GM23338 (cell line): ENCODE results near the gene RALGPS1. TPM values are rescaled to one million over a fixed set of nuclear protein-coding genes. Genes with fewer than 3 reads are reported as not detected.

Experiments used
- ATAC-seq: fragments of 200-7000 bp; cut with Tn5 transposase; 3 replicates; pipeline ENCODE4 v1.9.1; 2020
- DNase-seq: peaks from one replicate; pipeline ENCODE4 v3.0.0-alpha.2; 2015; ENCODE audit warnings: low spot score
- H2AFZ ChIP-seq: fragments of 200-600 bp; sonication (generic); 2 replicates; pipeline ENCODE4 v1.8.0; 2016; ENCODE audit warnings: antibody characterized with exemption, mild to moderate bottlenecking, moderate library complexity
- H3F3A ChIP-seq: fragments of 200-600 bp; sonication (generic); replicated peaks from 2 replicates; pipeline ENCODE4 v1.8.0; 2017; ENCODE audit warnings: antibody characterized with exemption, mixed run types, low read depth
- H3K27ac ChIP-seq: fragments of 200-600 bp; sonication (generic); 2 replicates; pipeline ENCODE4 v1.6.1; 2016; ENCODE audit warnings: low read depth
- H3K27me3 ChIP-seq: fragments of 200-600 bp; sonication (generic); 2 replicates; pipeline ENCODE4 v1.8.0; 2016; ENCODE audit warnings: mild to moderate bottlenecking, mixed run types, moderate library complexity; ENCODE audit not compliant: insufficient read depth
- H3K36me3 ChIP-seq: fragments of 200-600 bp; sonication (generic); 2 replicates; pipeline ENCODE4 v1.8.0; 2016; ENCODE audit warnings: mild to moderate bottlenecking; ENCODE audit not compliant: insufficient read depth
- H3K4me1 ChIP-seq: fragments of 200-600 bp; sonication (generic); 2 replicates; pipeline ENCODE4 v1.8.0; 2016; ENCODE audit warnings: mild to moderate bottlenecking, moderate library complexity; ENCODE audit not compliant: insufficient read depth
- H3K4me2 ChIP-seq: fragments of 200-600 bp; sonication (generic); 2 replicates; pipeline ENCODE4 v1.7.1; 2017; ENCODE audit warnings: mixed run types
- H3K4me3 ChIP-seq: fragments of 200-600 bp; sonication (generic); 2 replicates; pipeline ENCODE4 v1.6.1; 2016; ENCODE audit warnings: mixed run types
- H3K79me2 ChIP-seq: fragments of 200-600 bp; sonication (generic); replicated peaks from 2 replicates; pipeline ENCODE4 v1.8.0; 2017; ENCODE audit warnings: mild to moderate bottlenecking; ENCODE audit not compliant: insufficient read depth
- H3K9me2 ChIP-seq: fragments of 200-600 bp; sonication (generic); 2 replicates; pipeline ENCODE4 v1.8.0; 2017; ENCODE audit not compliant: insufficient read depth
- H4K20me1 ChIP-seq: fragments of 200-600 bp; sonication (generic); replicated peaks from 2 replicates; pipeline ENCODE4 v1.8.0; 2017; ENCODE audit warnings: mild to moderate bottlenecking; ENCODE audit not compliant: insufficient read depth
- H3K27ac Mint-ChIP-seq: 2 replicates; pipeline ENCODE4 v1.8.0; 2020; ENCODE audit warnings: inconsistent platforms, mild to moderate bottlenecking, moderate library complexity, mixed read lengths
- H3K27me3 Mint-ChIP-seq: 3 replicates; pipeline ENCODE4 v1.8.0; 2022; ENCODE audit warnings: low read depth, mild to moderate bottlenecking, moderate library complexity, mixed read lengths, inconsistent platforms; ENCODE audit not compliant: insufficient read depth, poor library complexity
- H3K36me3 Mint-ChIP-seq: 3 replicates; pipeline ENCODE4 v1.8.0; 2021; ENCODE audit warnings: low read depth, mild to moderate bottlenecking, inconsistent platforms, moderate library complexity, mixed read lengths
- H3K4me1 Mint-ChIP-seq: 3 replicates; pipeline ENCODE4 v1.8.0; 2020; ENCODE audit warnings: mild to moderate bottlenecking, inconsistent platforms, mixed read lengths
- H3K4me3 Mint-ChIP-seq: 3 replicates; pipeline ENCODE4 v1.8.0; 2021; ENCODE audit warnings: moderate library complexity, mild to moderate bottlenecking, inconsistent platforms, mixed read lengths
- H3K9me3 Mint-ChIP-seq: 3 replicates; pipeline ENCODE4 v1.8.0; 2020; ENCODE audit warnings: moderate library complexity, mild to moderate bottlenecking, inconsistent platforms, mixed read lengths
- CTCF ChIP-seq, 2 experiments: fragments of 200-600 bp in 1 of 2; sonication (generic) in 1 of 2; conservative IDR thresholded peaks; 2 replicates each; pipeline versions ENCODE4 v1.5.1 to v1.6.1; 2016 to 2017; ENCODE audit warnings: antibody characterized with exemption in 2 of 2, low read depth in 2 of 2, mild to moderate bottlenecking in 2 of 2, moderate library complexity in 1 of 2
- ETS1 ChIP-seq: IDR thresholded peaks from 2 replicates; pipeline ENCODE4 v1.6.1; 2016; ENCODE audit warnings: antibody characterized with exemption
- EZH2 ChIP-seq: fragments of 200-600 bp; sonication (generic); IDR thresholded peaks from one replicate; pipeline ENCODE4 v1.8.0; 2017; ENCODE audit warnings: antibody characterized with exemption, mild to moderate bottlenecking, low read depth; ENCODE audit not compliant: unreplicated experiment
- EZH2phosphoT487 ChIP-seq: fragments of 200-600 bp; sonication (generic); IDR thresholded peaks from one replicate; pipeline ENCODE4 v1.8.1; 2018; ENCODE audit warnings: antibody characterized with exemption; ENCODE audit not compliant: unreplicated experiment
- JUNB ChIP-seq: IDR thresholded peaks from one replicate; pipeline ENCODE4 v1.6.1; 2016; ENCODE audit warnings: antibody characterized with exemption; ENCODE audit not compliant: unreplicated experiment
- NANOG ChIP-seq: IDR thresholded peaks from 2 replicates; pipeline ENCODE4 v1.6.1; 2016; ENCODE audit warnings: antibody characterized with exemption, borderline replicate concordance
- POLR2AphosphoS5 ChIP-seq: IDR thresholded peaks from 2 replicates; pipeline ENCODE4 v1.6.1; 2016; ENCODE audit warnings: antibody characterized with exemption, low read depth
- REST ChIP-seq: IDR thresholded peaks from one replicate; pipeline ENCODE4 v1.6.1; 2018; ENCODE audit warnings: antibody characterized with exemption; ENCODE audit not compliant: unreplicated experiment
- ZNF114 ChIP-seq: fragments of 250-450 bp; sonication (Bioruptor Pico); IDR thresholded peaks from 2 replicates; pipeline ENCODE4 v1.5.0; 2020; ENCODE audit warnings: mild to moderate bottlenecking, moderate library complexity
- ZNF331 ChIP-seq: fragments of 250-450 bp; sonication (Bioruptor Pico); IDR thresholded peaks from 2 replicates; pipeline ENCODE4 v1.5.0; 2020; ENCODE audit warnings: low read depth, mild to moderate bottlenecking, moderate library complexity
- ZNF462 ChIP-seq: fragments of 250-450 bp; sonication (Bioruptor Pico); IDR thresholded peaks from 2 replicates; pipeline ENCODE4 v1.5.0; 2020; ENCODE audit warnings: mild to moderate bottlenecking, moderate library complexity
- polyA plus RNA-seq: library from polyadenylated mRNA; unstranded; fragments of >200 nt; fragmentation: Nextera tagmentation; extraction: Ambion mirVana; gene quantifications from 2 replicates; pipeline ENCODE4 v1.2.1, GENCODE V29; 2016
- total RNA-seq: library from RNA; depleted of rRNA; stranded (reverse); fragments of >200 nt; shearing (Covaris generic); gene quantifications from 2 replicates; pipeline ENCODE4 v1.2.3, GENCODE V29; 2014

Gene RALGPS1
- total and polyA plus RNA-seq, 2 experiments from 2014 or later: 18.2 to 57.1 TPM

GRCh38 chr9:127169575-127169883 lies 254.9 kb downstream of the RALGPS1 start (continued):
- TF ChIP-seq NANOG: no peak
- TF ChIP-seq ZNF331: no peak
- no peak for TF ChIP-seq CTCF (conservative IDR thresholded peaks at IDR 0.05; ENCODE audit: low read depth in 2 of 2)
- no peak for TF ChIP-seq EZH2
- no peak for TF ChIP-seq POLR2AphosphoS5
- no peak for TF ChIP-seq JUNB
- TF ChIP-seq ETS1: no peak
- TF ChIP-seq ZNF114: no peak
- TF ChIP-seq REST: no peak

- Histone ChIP-seq H3K27me3 (no peaks in the 10 kb centered on the region), H3F3A (no peaks in the 10 kb centered on the region), H3K9me2 (0 out of 2 replicates have a peak, but pooled peaks cover 6% of the 10 kb centered on the region), H3K79me2 (no peaks in the 10 kb centered on the region), H2AFZ (no peak overlapping the region), H3K36me3 (no peaks in the 10 kb centered on the region), H3K4me3 (no peak overlapping the region), H3K4me2 (no peak overlapping the region), H3K4me1 (no peaks in the 10 kb centered on the region), H3K27ac (no peak overlapping the region), H4K20me1 (no peaks in the 10 kb centered on the region; the same call in 1 of the 2 replicates)
- Mint-ChIP-seq H3K4me3 (no peak overlapping the region), H3K27ac (no peak overlapping the region), H3K27me3 (peaks cover 4% of the 10 kb centered on the region), H3K36me3 (no peaks in the 10 kb centered on the region; the same call in 2 of the 3 replicates), H3K4me1 (peaks cover 11% of the 10 kb centered on the region), H3K9me3 (no peaks in the 10 kb centered on the region)
- ATAC-seq: no peak
- no peak for DNase-seq
- TF ChIP-seq ZNF114: no peak
- TF ChIP-seq ZNF462 (CRISPR knock-in tag): no peak
- TF ChIP-seq CTCF (conservative IDR thresholded peaks at IDR 0.05; ENCODE audit: low read depth in 2 of 2): no peak
- no peak for TF ChIP-seq EZH2phosphoT487
Observed at GRCh38 chr9:127170103-127170502, 255.5 kb downstream of the RALGPS1 start.
